NCI-H748 (cell line): ENCODE measurements around the gene RPL29.

ENCODE experiments used
- DNase-seq: peaks from one replicate; lab custom pipeline; 2025; ENCODE audit not compliant: unreplicated experiment; lab: John Stamatoyannopoulos, UW

The RPL29 gene

DNA sequence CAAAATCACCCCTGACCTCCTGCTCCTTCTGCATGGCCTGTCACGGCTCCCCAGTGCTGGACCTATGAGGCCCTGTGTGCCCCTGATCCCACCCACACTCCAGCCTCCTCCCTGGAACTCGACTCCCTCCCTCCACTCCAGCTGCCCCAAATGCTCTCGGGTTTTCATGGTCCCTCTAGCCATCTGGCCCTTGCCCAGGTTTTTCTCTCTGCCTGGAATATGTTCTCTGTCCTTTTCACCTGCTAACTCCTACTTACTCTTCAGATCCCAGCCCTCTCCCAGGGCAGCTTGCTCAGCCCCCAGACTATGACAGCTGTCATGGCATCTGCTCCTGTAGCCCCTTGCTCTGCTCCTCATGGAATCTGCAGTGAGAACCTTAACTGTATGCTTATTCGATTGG lies 30.3 kb upstream of the RPL29 start:
- DNase-seq, result no peak

- no peak for DNase-seq
These were observed 29.8 kb upstream of the RPL29 start for GRCh38 chr3:52025453-52025852.

DNA sequence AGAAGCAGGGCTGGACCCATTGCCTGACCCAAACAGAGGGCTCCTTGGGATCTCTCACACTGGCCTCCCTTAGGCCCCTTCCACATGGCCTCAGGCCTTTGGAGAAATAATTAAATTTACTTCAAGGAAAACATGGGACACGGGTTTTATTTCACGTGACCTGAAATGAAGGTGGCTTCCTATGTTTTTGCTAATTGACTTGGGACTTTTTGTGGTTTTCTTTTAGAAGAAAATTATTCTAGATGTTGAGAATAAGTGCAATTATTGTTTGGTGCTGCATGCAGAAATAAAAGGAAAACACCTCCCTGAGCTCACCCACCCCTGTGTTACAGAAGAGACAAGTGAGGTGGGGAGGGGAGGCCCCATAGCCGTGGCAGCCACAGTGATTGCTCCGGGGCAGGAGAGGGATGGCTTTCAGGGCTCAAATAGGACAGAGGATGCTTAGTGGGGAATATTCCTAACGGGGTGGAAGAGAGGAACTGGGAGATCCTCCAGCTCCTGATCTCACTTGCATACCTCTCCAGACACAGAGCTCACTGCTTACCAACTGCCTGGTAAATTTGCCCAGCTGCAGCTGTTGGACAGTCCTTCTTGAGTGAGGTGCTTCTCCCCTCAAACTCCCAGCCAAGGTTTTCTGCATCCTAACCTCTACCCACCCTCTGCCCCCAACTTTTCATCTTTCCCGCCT lies 29.2 kb upstream of the RPL29 start:
- DNase-seq, result no peak

GRCh38 chr3:52023860-52024764 lies 28.4 kb upstream of the RPL29 start:
- DNase-seq, result no peak

DNA sequence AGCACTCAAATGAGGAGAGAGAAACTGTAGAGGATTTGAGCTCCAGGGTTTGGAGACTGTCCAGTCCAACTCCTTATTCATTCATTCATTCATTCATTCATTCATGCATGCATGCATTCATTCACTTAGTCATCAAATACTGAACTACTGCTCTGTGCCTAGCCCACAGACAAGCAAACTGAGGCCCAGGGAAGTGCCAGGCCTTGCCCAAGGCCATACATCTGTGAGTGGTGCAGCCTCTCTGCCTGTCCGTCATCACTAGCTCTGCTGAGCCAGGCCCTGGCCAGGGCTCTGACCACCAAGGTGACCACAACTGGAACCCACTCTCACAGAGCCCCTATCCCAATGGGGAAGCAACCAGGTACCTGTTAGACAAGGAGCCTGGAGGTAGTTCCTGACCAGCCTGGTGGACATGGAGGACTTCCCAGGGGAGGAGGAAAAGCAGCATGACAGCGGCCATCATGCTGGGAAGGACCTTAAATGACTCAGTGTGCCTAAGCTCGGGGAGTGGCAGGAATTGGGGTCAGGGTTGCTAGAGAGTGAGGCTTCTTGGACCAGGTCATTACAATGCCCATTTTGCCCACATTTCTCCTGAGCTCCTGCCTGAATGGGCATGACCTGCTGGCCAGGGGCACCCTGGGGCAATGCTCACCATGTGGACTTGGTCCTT lies 27.5 kb upstream of the RPL29 start:
- DNase-seq, result no peak

GRCh38 chr3:52022323-52023100 lies 26.8 kb upstream of the RPL29 start:
- peak; percentile 32 for DNase-seq

DNA sequence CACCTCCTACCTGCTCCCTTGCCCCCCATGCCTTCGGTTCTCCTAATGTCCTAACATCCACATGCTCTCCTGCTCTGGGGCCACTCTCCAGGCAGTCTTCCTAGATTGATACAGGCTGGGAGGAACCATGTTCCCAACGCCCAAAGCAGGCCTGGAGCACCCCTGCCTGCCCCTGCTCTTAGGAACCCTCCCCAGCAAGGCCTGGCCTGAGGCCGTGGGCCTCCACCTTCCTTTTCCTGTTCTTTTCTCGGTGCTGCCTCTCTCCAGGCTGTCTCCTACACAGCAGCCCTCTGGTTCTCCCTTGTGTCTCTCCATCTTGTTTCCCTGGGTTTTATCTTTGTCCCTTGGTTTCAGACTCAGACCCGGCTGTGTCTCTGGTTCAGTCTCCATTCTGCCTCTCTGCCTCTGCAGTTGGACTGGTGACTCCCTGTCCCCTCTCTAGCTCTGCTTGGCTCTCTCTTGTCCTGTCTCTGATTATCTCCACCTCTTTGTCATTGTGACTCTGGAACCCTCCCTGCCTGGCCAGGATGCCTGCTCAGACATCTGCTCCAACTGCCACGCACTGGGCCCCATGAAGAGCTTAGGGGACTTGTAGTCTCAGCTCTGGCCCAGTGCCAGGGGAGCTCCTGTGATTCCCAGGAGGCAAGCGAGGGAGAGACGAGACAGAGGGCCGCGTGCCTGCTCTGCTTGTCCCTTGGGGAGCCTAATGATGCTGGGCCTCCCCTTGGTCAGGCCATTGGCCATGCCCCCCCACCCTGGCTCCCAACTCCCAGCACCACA lies 26.0 kb upstream of the RPL29 start:
- peak; percentile 64 for DNase-seq

GRCh38 chr3:52020796-52021195 lies 25.1 kb upstream of the RPL29 start:
- DNase-seq, result no peak

GRCh38 chr3:52019352-52020080 lies 23.8 kb upstream of the RPL29 start:
- DNase-seq, result no peak

- DNase-seq, result no peak
These were observed 22.8 kb upstream of the RPL29 start for GRCh38 chr3:52018319-52019000.

GRCh38 chr3:52017586-52017985 lies 21.9 kb upstream of the RPL29 start:
- DNase-seq, result no peak

GRCh38 chr3:52015438-52016228 lies 19.9 kb upstream of the RPL29 start:
- DNase-seq, result peak; percentile 82

- DNase-seq, result peak; percentile 26
These were observed 18.9 kb upstream of the RPL29 start for GRCh38 chr3:52014613-52015012.

- no peak for DNase-seq
These were observed 18.3 kb upstream of the RPL29 start for GRCh38 chr3:52013802-52014598.

DNA sequence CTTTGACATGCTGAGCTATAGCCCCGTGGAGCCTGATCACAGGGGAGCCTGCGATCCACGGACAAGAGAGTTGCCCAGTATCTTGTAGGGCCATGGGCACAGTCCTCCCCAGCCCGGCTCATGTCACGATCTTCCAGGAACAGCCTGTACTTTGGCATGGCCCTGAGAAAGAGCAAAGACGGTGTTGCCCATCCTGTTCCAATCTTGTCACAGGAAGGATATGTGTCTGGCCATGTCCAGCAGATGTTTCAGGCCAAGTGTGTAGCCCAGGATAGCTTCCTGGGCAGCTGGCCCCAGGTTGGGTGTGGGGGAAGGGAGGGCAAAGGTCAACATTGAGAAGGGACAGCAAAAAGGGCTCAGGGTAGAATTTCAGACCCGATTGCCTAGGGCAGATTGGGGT lies 17.0 kb upstream of the RPL29 start:
- no peak for DNase-seq

DNA sequence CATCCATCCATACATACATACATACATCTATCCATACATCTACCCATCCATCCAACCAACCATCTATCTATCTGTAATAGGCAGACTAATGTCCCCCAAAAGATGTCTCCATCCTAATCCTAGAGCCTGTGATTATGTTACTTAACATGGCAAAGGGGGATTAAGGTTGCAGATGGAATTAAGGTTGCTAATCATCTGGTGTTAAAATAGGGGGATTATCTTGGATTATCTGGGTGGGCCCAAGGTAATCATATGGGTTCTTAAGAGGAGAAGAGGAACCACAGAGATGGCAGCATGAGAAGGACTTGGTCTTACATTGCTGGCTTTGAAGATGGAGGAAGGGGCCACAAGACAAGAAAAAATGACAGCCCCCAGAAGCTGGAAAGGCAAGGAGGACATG lies 14.7 kb upstream of the RPL29 start:
- no peak for DNase-seq

DNA sequence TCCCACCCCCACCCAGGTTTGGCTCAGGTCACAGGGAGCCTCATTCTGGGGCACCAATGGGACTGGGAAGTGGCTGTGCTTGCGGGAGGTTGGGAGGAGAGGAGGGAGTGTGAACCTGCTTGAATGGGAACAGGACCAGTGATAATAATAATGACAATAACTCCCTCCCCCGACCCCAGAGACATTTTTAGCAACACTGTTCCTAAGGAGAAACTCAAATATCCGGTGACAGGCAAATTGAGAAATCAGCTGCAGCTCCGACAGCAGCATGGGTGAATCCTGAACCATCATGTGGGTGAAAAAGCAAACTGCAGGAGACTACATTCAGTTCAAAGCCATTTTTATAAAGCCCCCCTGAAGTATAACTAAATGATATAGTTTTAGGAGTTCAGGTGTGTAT lies 11.6 kb upstream of the RPL29 start:
- DNase-seq, result no peak

- no peak for DNase-seq
These were observed 11.1 kb upstream of the RPL29 start for GRCh38 chr3:52006820-52007133.
